GM18505 (cell line): ENCODE measurements around the gene EVX1.

Experiments
- ATAC-seq: cut with Tn5 transposase; IDR thresholded peaks from one replicate; pipeline ENCODE4 v1.9.1; 2021; ENCODE audit not compliant: unreplicated experiment
- POLR2A ChIP-seq: IDR thresholded peaks from 4 replicates; pipeline ENCODE4 v1.6.1; 2011; ENCODE audit warnings: borderline replicate concordance; ENCODE audit not compliant: insufficient read depth, insufficient read length; ENCODE audit errors: extremely low read depth

The EVX1 gene

DNA sequence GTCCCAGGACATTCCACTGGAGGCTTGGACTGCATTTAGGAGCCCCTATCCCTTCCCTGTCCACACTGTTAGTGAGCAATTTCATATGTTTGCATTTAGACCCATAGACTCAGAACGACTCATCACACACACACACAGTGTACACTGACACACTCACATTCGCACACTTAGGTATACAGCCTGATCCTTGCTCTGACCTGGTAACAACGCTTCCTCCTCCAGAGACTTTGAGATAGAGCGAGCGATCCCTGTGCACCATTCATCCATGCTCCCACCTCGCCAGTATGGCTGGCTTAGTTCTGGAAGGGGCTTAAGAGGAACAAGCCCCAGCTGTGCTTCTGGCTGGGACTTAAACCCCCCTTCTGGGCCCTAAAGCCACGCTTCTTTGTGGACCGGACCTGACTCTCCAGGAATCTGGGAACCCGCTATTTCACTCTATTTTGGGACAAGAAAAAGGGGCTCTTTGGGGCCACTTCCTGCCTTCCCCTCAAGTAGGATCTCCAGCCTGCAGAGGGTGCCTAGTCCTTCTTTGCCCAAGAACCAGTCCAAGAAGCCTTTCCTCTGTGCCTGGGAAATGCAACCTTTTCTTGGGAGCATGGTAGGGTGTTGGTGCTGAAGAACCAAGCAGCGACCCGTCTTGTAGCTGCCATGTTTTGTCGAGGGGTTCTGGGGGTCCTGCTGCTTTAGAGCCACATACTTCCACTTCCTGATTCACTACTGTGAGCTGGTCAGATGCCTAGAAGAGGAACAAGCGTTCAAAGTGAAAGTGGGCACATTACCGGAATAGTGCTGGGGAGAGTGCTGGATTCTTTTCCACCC is 41.6 kb upstream of the EVX1 start:
- no peak for ATAC-seq
- TF ChIP-seq POLR2A = no peak

DNA sequence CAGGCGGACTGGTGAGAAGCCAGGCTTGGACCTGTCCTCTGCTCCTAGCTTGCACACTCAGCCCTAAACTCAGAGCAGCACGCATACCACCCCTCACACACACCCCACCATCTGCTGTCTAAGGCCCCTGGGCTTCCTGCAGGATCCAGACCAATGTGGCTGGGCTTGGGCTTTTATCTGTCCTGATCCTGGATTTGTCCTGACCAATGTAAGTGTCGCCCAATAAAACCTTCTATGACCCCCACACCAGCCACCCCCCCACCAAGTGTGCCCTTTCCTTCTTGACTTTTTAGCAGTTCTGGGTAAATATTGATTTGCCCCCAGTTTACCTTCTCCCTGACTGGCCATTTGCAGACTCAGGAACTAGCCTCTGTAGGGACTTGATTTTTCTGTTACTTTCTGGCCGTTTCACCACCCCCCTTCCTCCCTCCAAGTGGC is 41.0 kb upstream of the EVX1 start:
- no peak for TF ChIP-seq POLR2A
- ATAC-seq = no peak

DNA sequence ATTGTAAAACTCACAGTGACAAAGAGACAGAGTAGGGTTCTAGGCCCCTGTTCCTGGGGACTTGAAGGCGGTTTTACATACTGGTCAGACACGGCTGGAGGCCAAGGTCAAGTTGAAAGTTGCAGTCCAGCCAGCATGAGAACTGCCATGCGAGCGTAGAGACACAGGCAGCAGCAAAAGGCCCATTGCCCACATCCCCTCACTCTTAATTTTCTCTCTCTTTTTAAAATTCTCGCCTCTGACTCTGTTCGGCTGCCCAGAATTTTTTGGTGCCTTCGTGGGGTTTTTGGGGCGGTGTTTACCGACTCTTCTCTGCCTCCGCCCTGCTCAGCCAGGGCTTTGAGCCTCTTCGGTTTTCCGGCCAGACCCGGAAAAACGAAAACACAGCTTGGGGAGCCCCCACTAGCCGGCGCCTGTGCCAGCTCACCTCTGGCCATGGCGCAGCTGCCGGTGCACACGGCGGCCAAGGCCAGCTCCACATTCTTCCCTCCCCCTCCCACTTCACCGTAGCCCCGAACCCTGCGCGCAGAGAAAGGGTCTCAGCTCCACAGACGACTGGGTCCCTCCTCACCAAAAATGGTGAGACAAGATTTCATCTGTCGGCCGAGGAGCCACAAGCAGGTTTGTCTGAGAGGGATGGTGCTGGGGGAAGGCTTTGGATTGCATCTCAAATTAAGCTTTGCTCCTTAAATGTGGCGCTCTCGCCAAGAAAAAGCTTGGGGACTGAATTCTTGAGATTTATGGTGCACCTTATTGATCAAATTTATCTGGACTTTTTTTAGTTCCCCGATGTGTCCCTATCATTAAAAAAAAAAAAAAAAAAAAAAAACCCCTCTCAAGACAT is 40.4 kb upstream of the EVX1 start:
- ATAC-seq = no peak
- no peak for TF ChIP-seq POLR2A

DNA sequence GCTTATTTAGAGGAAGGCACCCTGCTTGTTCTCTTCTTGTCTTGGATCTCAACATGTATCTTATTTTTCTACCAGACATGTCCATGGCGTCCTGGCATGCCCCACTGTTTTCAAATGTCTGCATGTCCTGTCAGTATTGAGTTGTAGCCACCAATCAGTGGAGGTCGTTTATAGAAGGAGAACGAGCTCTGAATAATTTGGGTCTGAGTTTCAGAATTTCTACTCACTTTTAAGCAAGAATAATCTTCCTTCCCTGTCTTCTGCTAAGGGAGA is 39.8 kb upstream of the EVX1 start:
- ATAC-seq = no peak
- TF ChIP-seq POLR2A = no peak

DNA sequence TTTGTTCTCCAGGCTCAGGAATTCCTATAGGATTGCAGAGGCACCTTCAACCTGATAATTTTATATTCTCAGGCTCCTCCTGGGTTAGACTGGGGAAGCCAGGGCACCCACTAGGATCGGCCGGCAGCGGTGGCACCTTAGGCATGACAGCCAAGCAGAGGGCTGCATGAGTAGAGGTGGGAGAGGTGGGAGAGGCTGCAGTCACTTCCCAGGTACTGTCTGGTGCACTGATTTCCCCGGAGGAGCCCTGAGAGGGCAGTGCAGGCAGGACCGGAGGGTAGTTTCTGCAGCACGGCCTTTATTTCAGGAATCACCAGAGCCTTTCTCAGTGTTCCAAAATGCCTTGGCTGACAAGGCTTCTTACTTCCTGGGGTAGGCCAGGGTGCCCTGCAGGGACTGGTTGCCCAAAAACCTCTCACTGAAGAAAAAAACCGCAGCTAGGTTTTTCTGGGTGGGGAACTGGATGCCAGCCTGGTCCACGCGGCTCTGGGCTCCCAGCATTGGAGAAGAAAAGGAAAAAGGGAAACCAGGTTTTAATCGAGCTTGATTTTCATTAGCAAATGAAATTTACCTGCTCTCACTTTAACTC is 39.1 kb upstream of the EVX1 start:
- no peak for TF ChIP-seq POLR2A
- ATAC-seq = no peak

DNA sequence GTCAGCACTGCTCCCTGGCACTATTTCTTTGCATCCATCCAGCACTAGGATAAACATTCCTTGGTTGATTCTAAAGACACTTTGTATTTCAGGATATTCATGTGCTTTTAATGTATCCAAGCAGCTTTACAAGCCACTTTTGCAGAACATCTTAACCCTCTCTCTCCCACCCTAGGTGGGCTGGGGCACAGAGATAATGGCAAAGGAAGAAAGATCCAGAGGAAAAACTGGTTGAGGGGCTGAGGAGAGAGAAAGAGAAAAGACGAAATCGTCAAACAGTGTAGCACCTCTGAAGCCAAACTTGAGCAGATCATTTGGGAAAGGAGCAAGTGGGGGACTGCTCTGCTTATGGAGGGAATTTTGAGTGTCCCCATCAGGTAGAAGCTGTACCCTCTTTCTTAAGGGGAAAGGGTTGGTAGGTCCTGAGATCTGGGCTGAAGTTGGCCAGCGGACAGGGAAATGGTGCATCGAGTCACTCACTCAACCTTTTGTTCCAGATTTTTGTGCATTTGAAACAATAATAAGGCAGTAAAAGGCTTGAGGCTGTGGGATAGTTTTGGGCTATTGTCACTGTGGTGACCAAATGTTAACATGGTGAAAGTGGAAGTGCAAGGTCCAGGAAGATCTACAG is 38.5 kb upstream of the EVX1 start:
- ATAC-seq = no peak
- no peak for TF ChIP-seq POLR2A

DNA sequence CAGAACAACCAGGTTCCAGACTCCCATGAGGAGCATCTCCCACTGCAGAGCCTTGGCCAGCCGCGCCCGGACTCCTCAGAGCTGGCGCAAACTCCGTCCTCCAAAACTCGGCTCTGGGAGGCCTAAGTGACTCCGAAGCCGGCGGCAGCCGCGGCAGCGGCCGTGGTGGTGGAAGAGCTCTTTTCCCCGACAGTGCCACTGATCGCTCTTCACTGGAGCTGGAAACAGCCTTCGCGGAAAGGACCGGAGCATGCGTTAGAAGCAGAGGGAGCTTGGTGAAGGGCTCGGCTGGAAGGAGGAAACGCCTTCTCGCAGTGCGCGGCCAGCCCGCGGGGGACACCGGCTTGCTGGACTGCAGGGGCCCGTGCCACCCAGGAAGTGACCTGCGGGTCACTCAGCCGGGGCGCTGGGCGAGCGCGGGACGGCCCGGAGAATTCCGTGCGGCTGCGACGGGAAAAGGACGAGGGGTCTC is 37.7 kb upstream of the EVX1 start:
- no peak for TF ChIP-seq POLR2A
- no peak for ATAC-seq

DNA sequence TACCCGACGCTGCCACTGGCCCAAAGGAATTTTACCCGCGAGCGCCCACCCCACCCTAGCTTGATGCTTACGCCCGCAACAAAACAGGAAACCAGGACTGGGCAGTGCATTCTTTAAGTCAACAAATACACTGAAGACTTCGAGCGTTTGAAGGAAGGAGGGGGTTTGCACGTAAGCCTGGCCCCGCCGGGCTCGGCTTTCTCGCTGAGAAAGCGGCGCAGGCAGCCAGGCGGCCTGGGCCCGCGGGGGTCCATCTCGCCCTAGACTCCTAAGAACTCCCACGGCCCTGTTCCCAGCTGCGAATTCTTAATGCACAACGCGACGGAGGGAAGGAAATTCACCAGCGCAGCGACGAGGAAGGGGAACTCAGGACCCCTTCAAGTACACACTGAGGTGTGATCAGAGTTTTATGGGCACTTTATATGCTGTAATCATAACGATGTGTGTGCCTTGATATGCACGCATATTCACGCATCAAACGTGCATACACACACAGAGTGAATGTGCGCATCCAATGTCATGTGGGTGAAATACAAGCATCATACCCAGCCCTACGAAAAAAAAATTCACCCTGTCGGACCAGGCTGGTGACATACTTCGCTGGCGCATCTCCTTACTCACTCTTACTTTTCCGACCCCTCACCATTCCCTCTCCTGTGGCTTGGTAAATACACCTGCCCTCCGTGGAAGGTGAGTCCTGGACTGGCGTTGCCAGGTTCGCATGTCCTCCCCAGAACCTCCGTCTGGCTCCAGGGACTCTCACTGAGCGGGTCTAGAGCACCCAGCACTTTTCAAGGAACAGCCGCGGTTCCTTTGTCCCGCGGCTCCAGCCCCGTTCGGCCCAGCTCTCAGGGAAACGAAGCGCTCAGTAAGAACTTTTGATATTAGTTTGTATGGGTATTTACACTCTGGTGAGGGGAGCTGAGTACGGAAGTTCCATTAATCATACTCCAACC is 37.0 kb upstream of the EVX1 start:
- TF ChIP-seq POLR2A = no peak
- ATAC-seq = no peak

DNA sequence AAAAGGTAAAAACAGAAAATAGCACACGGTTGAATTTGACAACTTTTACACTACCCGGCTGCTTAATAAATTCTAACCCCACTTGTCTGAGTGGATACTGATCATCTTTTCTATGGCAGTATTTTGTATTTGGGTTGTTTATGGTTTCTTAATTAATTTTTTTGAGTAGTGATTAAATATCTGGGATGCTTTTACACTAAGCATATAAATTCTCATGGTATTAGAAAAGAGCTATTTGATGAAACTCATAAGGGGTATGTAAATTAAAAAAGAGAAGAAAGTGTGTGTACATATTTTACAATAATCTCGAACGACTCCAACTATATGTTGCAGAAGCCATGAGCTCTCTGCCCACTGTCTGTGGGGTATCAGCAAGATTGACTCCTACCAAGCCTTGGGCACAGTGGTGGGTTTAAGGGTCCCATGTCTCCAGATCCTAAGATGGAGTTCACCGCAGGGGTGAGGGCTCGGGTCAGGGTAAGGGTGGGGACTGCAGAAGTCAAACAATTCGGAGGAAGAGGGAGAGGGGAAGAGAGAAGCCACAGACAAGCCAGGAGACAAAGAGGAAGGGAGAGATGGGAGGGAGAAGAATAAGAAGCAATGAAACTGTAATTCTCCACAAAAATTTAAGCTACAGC is 35.1 kb upstream of the EVX1 start:
- ATAC-seq = no peak

DNA sequence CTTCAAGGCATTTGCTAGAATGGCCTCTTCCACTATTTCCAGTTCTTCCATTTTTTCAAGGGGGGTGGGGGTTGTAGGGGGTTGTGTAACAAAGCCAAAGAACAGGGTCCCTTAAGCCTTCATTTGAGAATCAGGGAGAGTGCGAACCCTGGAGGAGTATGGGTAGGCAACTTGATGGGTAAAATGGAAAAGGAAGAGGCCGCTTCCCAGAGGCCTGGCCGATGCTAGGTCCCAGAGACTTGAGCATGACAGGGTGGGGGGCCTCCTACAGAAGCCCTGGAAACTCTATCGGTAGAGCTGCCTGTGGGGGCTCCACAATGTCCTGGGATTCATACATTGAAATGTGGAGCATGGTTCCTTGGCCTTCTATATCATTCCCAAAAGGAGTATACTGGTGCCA is 33.6 kb upstream of the EVX1 start:
- ATAC-seq = no peak
- TF ChIP-seq POLR2A = no peak

More for the DNA sequence above, 35.1 kb upstream of the EVX1 start:
- no peak for TF ChIP-seq POLR2A

DNA sequence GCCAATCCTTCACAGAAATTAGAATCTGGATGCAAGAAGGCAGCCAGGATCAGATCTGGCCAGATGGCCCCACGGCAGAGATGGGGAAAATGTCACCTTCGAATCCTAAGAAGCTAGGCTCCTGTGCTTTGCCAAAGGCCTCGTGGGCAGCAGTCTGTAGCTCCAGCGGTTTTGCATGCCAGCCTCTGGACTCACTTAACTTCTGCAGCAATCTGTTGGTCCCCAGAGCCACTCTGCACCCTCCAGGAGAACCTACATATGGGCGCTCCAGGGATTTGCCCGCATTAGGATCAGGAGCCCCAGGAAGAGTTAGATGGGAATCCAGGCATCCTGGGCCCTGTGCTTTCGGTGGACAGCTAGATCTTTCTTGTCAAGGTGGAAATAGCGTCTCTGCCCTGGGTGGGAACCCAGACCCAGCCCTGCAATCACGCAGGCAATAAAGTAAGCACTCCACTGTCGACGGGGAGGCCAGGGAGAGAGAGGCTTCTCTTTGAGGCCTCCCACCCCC is 32.6 kb upstream of the EVX1 start:
- no peak for ATAC-seq

DNA sequence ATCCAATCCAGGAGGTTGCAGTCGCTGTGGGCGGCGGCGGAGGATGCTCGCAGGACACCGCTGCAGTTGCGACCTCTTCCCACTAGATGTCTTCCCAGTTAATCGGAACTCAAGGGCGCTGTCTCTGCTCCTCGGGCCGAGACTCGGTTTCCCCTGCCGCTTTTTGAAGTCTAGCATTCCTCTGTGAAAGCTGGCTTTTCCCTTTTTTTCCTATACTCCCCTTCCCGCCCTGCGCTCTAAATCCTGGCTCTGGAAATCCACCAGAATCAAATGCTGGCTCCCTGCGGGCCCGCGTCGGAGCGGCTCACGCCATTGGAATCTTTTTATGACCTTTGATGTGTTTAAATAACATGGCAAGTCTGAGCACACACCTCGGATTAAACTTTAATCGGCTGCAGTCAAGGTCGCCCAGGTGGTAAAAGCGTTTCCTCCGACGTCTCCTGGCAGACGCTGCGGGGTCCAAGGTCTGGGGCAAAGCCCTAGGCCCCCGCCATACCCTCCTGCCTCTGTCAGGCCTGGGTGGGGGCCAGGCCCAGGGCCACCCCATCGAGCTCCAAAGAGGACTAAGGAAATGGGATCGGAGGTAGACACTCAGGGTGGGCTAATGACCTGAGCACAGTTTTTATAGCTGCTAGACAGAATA is 32.0 kb upstream of the EVX1 start:
- no peak for TF ChIP-seq POLR2A
- ATAC-seq = no peak

More for the DNA sequence above, 32.6 kb upstream of the EVX1 start:
- no peak for TF ChIP-seq POLR2A

DNA sequence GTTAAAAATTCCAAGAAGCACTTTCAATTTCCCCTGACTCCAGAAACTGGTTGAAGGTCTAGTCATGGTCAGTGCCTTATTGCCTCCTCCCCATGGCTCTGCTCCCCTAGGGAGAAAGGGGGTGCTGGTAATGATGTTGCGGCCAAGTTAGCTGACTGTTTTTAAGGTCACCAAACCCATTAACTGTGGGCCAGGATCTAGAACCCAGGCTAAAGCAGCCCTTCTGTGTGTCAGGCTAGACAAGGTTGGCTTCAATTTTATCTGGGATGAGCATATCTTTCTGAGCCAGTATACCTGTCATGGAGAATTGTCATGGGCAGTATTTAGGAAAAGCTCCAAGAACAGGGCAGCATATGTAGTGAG is 31.5 kb upstream of the EVX1 start:
- no peak for ATAC-seq
- no peak for TF ChIP-seq POLR2A
